ENCODE measurements around the gene RAP1GAP. TPM values are rescaled to one million over a fixed set of nuclear protein-coding genes. Genes with fewer than 3 reads are reported as not detected.

The RAP1GAP gene
- total RNA-seq, 4 donors from 2014 or later: 14.1 to 37.4 (median 28.8) TPM

DNA sequence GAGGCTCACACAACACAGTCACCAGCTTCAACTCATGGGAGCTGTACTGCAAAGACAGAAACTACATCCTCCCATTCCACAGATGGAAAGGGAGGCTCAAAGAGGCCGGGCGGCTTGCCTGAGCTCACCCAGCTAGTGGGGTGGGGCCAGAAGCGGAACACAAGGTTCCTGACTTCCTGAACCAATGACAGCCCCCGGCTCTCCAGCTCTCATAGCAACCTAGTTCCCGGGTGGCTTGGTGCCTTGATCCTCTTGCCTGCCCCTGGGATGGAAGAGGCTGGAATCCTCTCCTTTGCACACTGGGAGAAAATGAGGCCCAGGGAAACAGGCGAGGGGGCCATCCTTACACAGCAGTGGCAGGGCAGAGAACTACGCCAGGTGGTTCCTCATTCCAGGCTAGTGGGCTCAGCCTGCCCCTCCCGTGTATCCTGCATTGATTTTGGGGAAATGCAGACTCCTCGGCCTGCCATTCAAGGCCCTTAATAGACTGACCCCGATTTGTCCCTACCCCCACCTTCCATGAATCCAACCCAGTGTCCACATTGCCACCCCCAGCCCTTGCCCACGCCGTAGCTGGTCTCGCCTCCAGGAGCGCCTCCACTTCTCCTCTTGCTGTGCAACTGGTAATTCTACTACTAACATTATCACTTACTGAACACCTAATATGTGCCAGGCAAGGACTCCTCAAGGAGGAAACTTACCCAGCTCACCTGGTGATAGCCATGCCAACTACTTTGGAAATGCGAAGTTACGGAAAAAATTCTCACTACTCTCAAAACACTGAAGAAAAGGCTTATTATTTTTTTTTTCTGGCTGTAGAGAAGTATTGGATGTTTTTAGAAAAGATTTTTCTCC is 5.0 kb downstream of the RAP1GAP start:
- WGBS, 2 donors (ENCODE audit: low coverage in 1 of 2): 65 to 100% methylated on average over 2 to 16 of the region's 16 CpGs
- Histone ChIP-seq H3K36me3 (no peaks in the 10 kb centered on the region), H3K27me3 (peaks cover 93% of the 10 kb centered on the region), H3K9me3 (no peaks in the 10 kb centered on the region), H3K27ac (no peak overlapping the region), H3K4me1 (peaks cover 6 to 13% (median 11%) of the 10 kb centered on the region in 4 donors), H3K4me3 (no peak overlapping the region)
- in situ Hi-C loops (cut with MboI; ENCODE audit: low pct_ligation_motif_present in 1 of 4, low pct_unique_long_range_greater_than_20kb in 1 of 4, low sequenced_read_pairs in 3 of 4): loop anchor here in 3 of 4 donors (25.0 kb wide), 2 partner anchors 152 to 427 kb away; partner anchors contain the start of gene ALPL (in 3 of the 3)
- TF ChIP-seq POLR2A (IDR thresholded peaks at IDR 0.05) (no peak), EP300 (IDR thresholded peaks at IDR 0.05; ENCODE audit: low read depth) (no peak), POLR2AphosphoS5 (IDR thresholded peaks at IDR 0.05) (no peak)
- TF ChIP-seq, protein P1, sequence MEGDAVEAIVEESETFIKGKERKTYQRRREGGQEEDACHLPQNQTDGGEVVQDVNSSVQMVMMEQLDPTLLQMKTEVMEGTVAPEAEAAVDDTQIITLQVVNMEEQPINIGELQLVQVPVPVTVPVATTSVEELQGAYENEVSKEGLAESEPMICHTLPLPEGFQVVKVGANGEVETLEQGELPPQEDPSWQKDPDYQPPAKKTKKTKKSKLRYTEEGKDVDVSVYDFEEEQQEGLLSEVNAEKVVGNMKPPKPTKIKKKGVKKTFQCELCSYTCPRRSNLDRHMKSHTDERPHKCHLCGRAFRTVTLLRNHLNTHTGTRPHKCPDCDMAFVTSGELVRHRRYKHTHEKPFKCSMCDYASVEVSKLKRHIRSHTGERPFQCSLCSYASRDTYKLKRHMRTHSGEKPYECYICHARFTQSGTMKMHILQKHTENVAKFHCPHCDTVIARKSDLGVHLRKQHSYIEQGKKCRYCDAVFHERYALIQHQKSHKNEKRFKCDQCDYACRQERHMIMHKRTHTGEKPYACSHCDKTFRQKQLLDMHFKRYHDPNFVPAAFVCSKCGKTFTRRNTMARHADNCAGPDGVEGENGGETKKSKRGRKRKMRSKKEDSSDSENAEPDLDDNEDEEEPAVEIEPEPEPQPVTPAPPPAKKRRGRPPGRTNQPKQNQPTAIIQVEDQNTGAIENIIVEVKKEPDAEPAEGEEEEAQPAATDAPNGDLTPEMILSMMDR (IDR thresholded peaks at IDR 0.05): no peak
- intact Hi-C loops (cut with DNase I; ENCODE audit: low total_unique reads): no loop called here
- no peak for DNase-seq

DNA sequence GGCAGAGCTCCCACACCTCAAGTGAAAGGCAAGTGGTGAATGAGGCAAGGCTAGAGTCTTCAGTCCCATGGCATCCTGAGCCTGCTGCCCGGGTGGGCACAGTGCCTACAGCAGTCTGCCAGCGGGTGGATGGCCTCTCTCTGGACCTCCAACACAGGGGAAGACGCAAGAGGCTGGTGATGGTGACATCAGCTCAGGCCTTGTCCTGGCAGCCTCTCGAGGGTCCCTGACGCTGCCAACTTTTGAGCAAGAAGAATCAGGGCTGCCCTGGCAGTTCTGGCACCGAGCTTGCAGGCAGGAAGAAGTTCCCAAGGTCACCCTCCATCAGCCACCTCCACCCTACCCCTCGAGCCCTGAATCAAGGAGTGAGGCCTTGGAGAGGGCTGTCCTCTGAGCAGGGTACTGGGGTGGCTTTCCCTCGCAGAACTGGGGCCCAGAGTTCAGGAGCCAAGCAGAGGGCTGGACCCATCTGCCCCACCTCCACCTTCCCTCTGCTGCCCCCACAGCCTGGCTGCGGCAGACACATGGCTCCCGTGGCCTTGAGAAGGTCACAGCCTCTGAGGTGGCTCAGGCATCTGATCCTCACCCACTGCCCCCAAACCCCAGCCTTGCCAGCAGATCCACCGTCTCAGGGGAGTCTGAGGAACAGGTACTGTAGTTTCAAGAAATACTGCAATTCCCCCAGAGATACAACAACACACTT is 5.8 kb downstream of the RAP1GAP start:
- Histone ChIP-seq H3K27ac (no peak overlapping the region), H3K4me3 (no peak overlapping the region), H3K27me3 (peaks cover 88% of the 10 kb centered on the region), H3K4me1 (peaks cover 0 to 6% (median 4%) of the 10 kb centered on the region in 4 donors), H3K36me3 (no peaks in the 10 kb centered on the region), H3K9me3 (no peaks in the 10 kb centered on the region)
- in situ Hi-C loops (cut with MboI; ENCODE audit: low pct_ligation_motif_present in 1 of 4, low pct_unique_long_range_greater_than_20kb in 1 of 4, low sequenced_read_pairs in 3 of 4) (loop anchor here in 3 of 4 donors (25.0 kb wide), 2 partner anchors 151 to 426 kb away; partner anchors contain the start of gene ALPL (in 3 of the 3)), intact Hi-C loops (cut with DNase I; ENCODE audit: low total_unique reads) (no loop called here)
- DNase-seq: no peak
- no peak for TF ChIP-seq POLR2A (IDR thresholded peaks at IDR 0.05)
- 61% methylated on average over 11 of the region's 11 CpGs; no CpG with 5 or more reads in 1 of the 2 donors for WGBS, 2 donors (ENCODE audit: low coverage in 1 of 2)

DNA sequence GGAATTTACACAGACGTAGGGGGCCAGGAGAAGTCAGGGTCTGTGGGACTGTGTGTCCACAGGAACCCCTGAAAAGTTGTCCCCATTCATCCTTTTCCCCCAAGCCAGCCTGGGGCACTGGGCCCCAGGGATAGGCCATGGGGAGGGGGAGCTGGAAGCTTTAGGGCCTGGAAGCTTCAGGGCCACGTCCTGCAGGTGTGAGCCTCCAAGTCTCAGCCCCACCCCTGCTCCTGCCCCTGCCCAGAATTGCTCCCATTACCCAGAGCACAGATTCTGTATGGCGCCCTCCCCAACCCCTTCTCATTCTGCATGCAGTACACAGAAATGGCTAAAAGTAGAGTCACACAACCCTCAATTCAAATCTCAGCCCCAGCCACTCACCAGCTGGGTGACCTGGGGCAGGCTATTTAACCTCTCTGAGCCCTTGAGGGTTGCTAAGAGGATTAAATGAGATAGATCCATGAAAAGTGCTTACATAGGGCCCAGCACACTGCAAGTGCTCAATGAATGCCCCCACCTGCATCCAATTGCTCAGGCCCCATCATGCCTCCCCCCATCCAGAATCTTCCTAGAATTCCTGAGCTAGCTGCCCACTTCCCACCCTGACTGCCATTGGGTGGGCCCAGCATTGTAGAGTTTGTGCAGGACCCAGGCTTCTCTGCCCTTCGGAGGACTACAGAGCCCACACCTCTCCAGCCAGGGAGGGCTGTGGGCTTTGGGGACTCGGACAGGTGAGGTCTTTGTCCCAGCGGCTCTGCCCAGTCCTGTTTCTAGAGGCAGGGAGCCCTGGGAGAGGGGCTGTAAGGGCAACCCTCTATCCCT is 6.5 kb downstream of the RAP1GAP start:
- Histone ChIP-seq H3K27me3 (peaks cover 82% of the 10 kb centered on the region), H3K4me3 (no peak overlapping the region), H3K4me1 (peaks cover 0 to 4% (median 3%) of the 10 kb centered on the region in 4 donors), H3K27ac (no peak overlapping the region), H3K9me3 (no peaks in the 10 kb centered on the region), H3K36me3 (no peaks in the 10 kb centered on the region)
- DNase-seq: no peak
- intact Hi-C loops (cut with DNase I; ENCODE audit: low total_unique reads): no loop called here
- in situ Hi-C loops (cut with MboI; ENCODE audit: low pct_ligation_motif_present in 1 of 4, low pct_unique_long_range_greater_than_20kb in 1 of 4, low sequenced_read_pairs in 3 of 4): loop anchor here in 3 of 4 donors (25.0 kb wide), 2 partner anchors 150 to 425 kb away; partner anchors contain the start of gene ALPL (in 3 of the 3)
- TF ChIP-seq EP300 (IDR thresholded peaks at IDR 0.05; ENCODE audit: low read depth) (no peak), POLR2AphosphoS5 (IDR thresholded peaks at IDR 0.05) (no peak), POLR2A (IDR thresholded peaks at IDR 0.05) (no peak)
- TF ChIP-seq, protein P1 (IDR thresholded peaks at IDR 0.05): no peak
- WGBS, 2 donors (ENCODE audit: low coverage in 1 of 2): 71% methylated on average over 6 of the region's 6 CpGs; no CpG with 5 or more reads in 1 of the 2 donors

DNA sequence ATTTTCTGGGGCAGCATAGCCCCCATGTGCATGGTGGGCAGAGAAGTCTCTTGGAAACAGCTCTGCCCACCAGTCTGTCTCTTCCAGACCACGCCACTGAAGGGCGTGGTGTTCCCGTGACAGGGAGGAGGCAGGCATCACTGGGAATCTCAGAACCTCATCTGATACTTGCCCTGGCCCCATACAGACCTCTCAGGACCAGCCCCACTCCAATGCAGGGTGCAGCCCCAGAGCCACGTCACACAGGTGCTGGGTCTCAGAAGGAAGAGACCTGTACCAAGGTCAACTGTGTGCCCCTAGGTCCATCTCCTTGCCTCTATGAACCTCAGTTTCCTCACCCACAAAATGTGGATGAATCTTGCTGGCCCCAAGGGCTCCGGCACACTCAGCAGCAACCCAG is 7.3 kb downstream of the RAP1GAP start:
- peaks cover 74% of the 10 kb centered on the region for H3K27me3 ChIP-seq

More for the DNA sequence above, 7.3 kb downstream of the RAP1GAP start:
- 61 to 90% methylated on average over 2 to 5 of the region's 5 CpGs for WGBS, 2 donors (ENCODE audit: low coverage in 1 of 2)
- no peak for DNase-seq
- TF ChIP-seq EP300 (IDR thresholded peaks at IDR 0.05; ENCODE audit: low read depth) (no peak), POLR2AphosphoS5 (IDR thresholded peaks at IDR 0.05) (no peak), POLR2A (IDR thresholded peaks at IDR 0.05) (no peak)
- TF ChIP-seq, protein P1 (IDR thresholded peaks at IDR 0.05): no peak
- in situ Hi-C loops (cut with MboI; ENCODE audit: low pct_ligation_motif_present in 1 of 4, low pct_unique_long_range_greater_than_20kb in 1 of 4, low sequenced_read_pairs in 3 of 4): loop anchor here in 3 of 4 donors (25.0 kb wide), 2 partner anchors 150 to 425 kb away; partner anchors contain the start of gene ALPL (in 3 of the 3)
- intact Hi-C loops (cut with DNase I; ENCODE audit: low total_unique reads): no loop called here
- H3K9me3 ChIP-seq: no peaks in the 10 kb centered on the region
- H3K27ac ChIP-seq: no peak overlapping the region
- H3K36me3 ChIP-seq: no peaks in the 10 kb centered on the region
- peaks cover 0 to 4% (median 3%) of the 10 kb centered on the region in 4 donors for H3K4me1 ChIP-seq
- no peak overlapping the region for H3K4me3 ChIP-seq

Measured in transverse colon (tissue), 4 donors.